HEK293T (cell line): ENCODE measurements around the gene PDE6B.

Experiments used
- ARNT ChIP-seq: fragments of 450-650 bp; IDR thresholded peaks from 2 replicates; pipeline ENCODE4 v1.6.1; 2017; ENCODE audit warnings: mild to moderate bottlenecking
- BHLHE40 ChIP-seq: fragments of 450-650 bp; IDR thresholded peaks from 2 replicates; pipeline ENCODE4 v1.6.1; 2016; ENCODE audit warnings: mild to moderate bottlenecking, moderate library complexity, borderline replicate concordance
- CTBP1 ChIP-seq: fragments of 450-650 bp; IDR thresholded peaks from 2 replicates; pipeline ENCODE4 v1.6.1; 2016; ENCODE audit warnings: borderline replicate concordance
- FOXA1 ChIP-seq: fragments of 450-650 bp; IDR thresholded peaks from 2 replicates; pipeline ENCODE4 v1.6.1; 2016; ENCODE audit warnings: mild to moderate bottlenecking
- FOXM1 ChIP-seq: fragments of 450-650 bp; IDR thresholded peaks from 2 replicates; pipeline ENCODE4 v1.6.1; 2017; ENCODE audit warnings: mild to moderate bottlenecking, borderline replicate concordance
- HDGF ChIP-seq: fragments of 450-650 bp; IDR thresholded peaks from 2 replicates; pipeline ENCODE4 v1.6.1; 2017; ENCODE audit warnings: antibody characterized with exemption, borderline replicate concordance
- L3MBTL2 ChIP-seq: fragments of 450-650 bp; conservative IDR thresholded peaks from 2 replicates; pipeline ENCODE4 v1.6.1; 2016; ENCODE audit warnings: mild to moderate bottlenecking
- LEF1 ChIP-seq: fragments of 450-650 bp; IDR thresholded peaks from 2 replicates; pipeline ENCODE4 v1.6.1; 2017; ENCODE audit warnings: mild to moderate bottlenecking, borderline replicate concordance
- PKNOX1 ChIP-seq: fragments of 450-650 bp; IDR thresholded peaks from 2 replicates; pipeline ENCODE4 v1.6.1; 2016
- SP1 ChIP-seq: fragments of 450-650 bp; IDR thresholded peaks from 2 replicates; pipeline ENCODE4 v1.6.1; 2017
- SUZ12 ChIP-seq: fragments of 450-650 bp; IDR thresholded peaks from 2 replicates; pipeline ENCODE4 v1.6.1; 2016; ENCODE audit warnings: mild to moderate bottlenecking
- TARDBP ChIP-seq: fragments of 450-650 bp; IDR thresholded peaks from 2 replicates; pipeline ENCODE4 v1.6.1; 2016

GRCh38 chr4:589219-589963 lies 36.0 kb upstream of the PDE6B start:
- TF ChIP-seq LEF1 (no peak), FOXA1 (no peak), SP1 (no peak), FOXM1 (no peak), ARNT (no peak), L3MBTL2 (no peak), SUZ12 (no peak), CTBP1 (no peak), PKNOX1 (no peak), BHLHE40 (no peak), TARDBP (no peak), HDGF (no peak)
